Hepatocyte (in vitro differentiated cells): ENCODE results near the gene TMPRSS5. TPM values are rescaled to one million over a fixed set of nuclear protein-coding genes. Genes with fewer than 3 reads are reported as not detected.
A peak's percentile ranks its signal among the peaks of the same experiment; 100 is the strongest.

Experiments used
- DNase-seq: peaks from one replicate; pipeline ENCODE4 v3.0.0-alpha.2; 2016; ENCODE audit warnings: low spot score
- H2AFZ ChIP-seq: fragments of 200-600 bp; sonication (generic); 2 replicates; pipeline ENCODE4 v1.6.0; 2016; ENCODE audit warnings: antibody characterized with exemption, mild to moderate bottlenecking
- H3K27ac ChIP-seq: fragments of 200-600 bp; sonication (generic); 2 replicates; pipeline ENCODE4 v1.5.1; 2016; ENCODE audit warnings: mild to moderate bottlenecking
- H3K27me3 ChIP-seq: fragments of 200-600 bp; sonication (generic); 2 replicates; pipeline ENCODE4 v1.6.1; 2016
- H3K36me3 ChIP-seq: fragments of 200-600 bp; sonication (generic); replicated peaks from 2 replicates; pipeline ENCODE4 v1.5.1; 2016; ENCODE audit warnings: low read depth; ENCODE audit not compliant: insufficient read depth
- H3K4me1 ChIP-seq: fragments of 200-600 bp; sonication (generic); 2 replicates; pipeline ENCODE4 v1.5.1; 2016; ENCODE audit warnings: mild to moderate bottlenecking, moderate library complexity; ENCODE audit not compliant: insufficient read depth
- H3K4me2 ChIP-seq: fragments of 200-600 bp; sonication (generic); 2 replicates; pipeline ENCODE4 v1.6.0; 2016
- H3K4me3 ChIP-seq: fragments of 200-600 bp; sonication (generic); 2 replicates; pipeline ENCODE4 v1.5.1; 2016; ENCODE audit warnings: mild to moderate bottlenecking
- H3K79me2 ChIP-seq: fragments of 200-600 bp; sonication (generic); 2 replicates; pipeline ENCODE4 v1.6.0; 2017; ENCODE audit warnings: mild to moderate bottlenecking
- H3K9me2 ChIP-seq: fragments of 200-600 bp; sonication (generic); replicated peaks from 2 replicates; pipeline ENCODE4 v1.6.0; 2017; ENCODE audit warnings: mild to moderate bottlenecking; ENCODE audit not compliant: insufficient read depth
- H3K9me3 ChIP-seq: fragments of 200-600 bp; sonication (generic); 2 replicates; pipeline ENCODE4 v1.5.1; 2016; ENCODE audit warnings: low read depth, mild to moderate bottlenecking
- H4K20me1 ChIP-seq: fragments of 200-600 bp; sonication (generic); 2 replicates; pipeline ENCODE4 v1.6.0; 2016; ENCODE audit warnings: mild to moderate bottlenecking; ENCODE audit not compliant: insufficient read depth, poor library complexity, severe bottlenecking
- EZH2 ChIP-seq: fragments of 200-600 bp; sonication (generic); IDR thresholded peaks from 2 replicates; pipeline ENCODE4 v1.6.1; 2016; ENCODE audit warnings: antibody characterized with exemption, mild to moderate bottlenecking, borderline replicate concordance
- EZH2phosphoT487 ChIP-seq: fragments of 200-600 bp; sonication (generic); IDR thresholded peaks from one replicate; pipeline ENCODE4 v1.6.1; 2018; ENCODE audit warnings: antibody characterized with exemption, mild to moderate bottlenecking, low read depth, moderate library complexity; ENCODE audit not compliant: unreplicated experiment, severe bottlenecking
- WGBS: methylation state at CpG from one replicate; pipeline ENCODE4 v1.1.6; 2016; ENCODE audit warnings: low lambda C conversion rate; ENCODE audit errors: missing lambda C conversion rate; 5-methylcytosine and 5-hydroxymethylcytosine counted together
- polyA plus RNA-seq: library from polyadenylated mRNA; unstranded; fragments of >200 nt; fragmentation: Nextera tagmentation; extraction: Ambion mirVana; gene quantifications from 2 replicates; pipeline ENCODE4 v1.2.1, GENCODE V29; 2016
- total RNA-seq: library from RNA; depleted of rRNA; stranded (reverse); fragments of >200 nt; gene quantifications from 2 replicates; pipeline ENCODE4 v1.2.3, GENCODE V29; 2014
- TF ChIP-seq, protein P1 (sequence below): fragments of 200-600 bp; sonication (generic); IDR thresholded peaks from 2 replicates; pipeline ENCODE4 v1.5.1; 2016; ENCODE audit warnings: antibody characterized with exemption, mild to moderate bottlenecking; ENCODE audit not compliant: poor library complexity

The TMPRSS5 gene
- total and polyA plus RNA-seq, 2 experiments from 2014 or later, result 0.20 to 0.63 TPM

- Histone ChIP-seq H3K27ac (peak overlapping the region; percentile 75), H2AFZ (no peak overlapping the region)
- DNase-seq, result peak; percentile 45
Observed at GRCh38 chr11:113664981-113665710, 41.0 kb downstream of the TMPRSS5 start.

DNA sequence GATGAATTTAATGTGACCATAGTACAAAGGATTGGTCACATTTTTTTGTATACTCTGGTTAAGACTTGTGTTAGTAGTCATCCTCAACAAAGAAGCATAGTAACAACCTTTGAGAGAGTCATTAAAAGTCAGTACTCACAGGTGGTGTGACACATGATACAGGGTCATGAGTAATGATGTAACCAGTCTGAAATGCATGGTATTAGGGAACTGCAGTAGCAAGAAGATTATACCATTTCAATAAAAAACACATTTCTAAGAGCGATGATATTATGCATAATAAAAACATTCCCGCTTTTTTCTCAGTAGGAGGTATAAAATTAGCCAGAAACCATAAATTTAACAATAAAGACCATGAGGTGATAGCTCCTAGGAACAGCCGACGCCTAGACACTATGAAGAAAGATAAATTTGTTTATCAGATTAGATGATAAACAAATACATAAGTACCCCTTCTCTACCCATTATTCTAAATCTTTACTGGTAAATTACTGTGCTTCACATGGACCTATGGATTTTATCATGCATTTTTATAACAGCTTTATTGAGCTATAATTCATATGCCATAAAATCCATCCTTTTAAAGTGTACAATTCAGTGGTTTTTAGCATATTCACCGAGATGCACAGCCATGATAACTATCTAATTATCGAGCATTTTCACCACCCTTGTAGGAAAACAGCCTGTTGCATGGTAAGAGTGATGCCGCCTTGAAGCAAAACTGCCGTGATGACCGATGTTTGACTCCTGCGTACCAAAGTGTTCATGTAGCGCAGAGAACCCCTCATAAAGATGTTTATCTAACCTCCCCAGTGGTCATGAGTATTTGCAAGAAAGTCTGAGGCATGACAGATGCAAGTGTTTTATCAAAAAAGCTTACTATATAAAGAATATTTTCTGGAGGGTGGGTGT, 41.8 kb downstream of the TMPRSS5 start:
- H3K4me2 ChIP-seq, result peak overlapping the region; percentile 65
- H3K9me3 ChIP-seq, result no peaks in the 10 kb centered on the region
- H3K27me3 ChIP-seq, result no peaks in the 10 kb centered on the region
- no peaks in the 10 kb centered on the region for H3K36me3 ChIP-seq
- no peak overlapping the region for H3K4me3 ChIP-seq
- H3K4me1 ChIP-seq, result peaks cover 21% of the 10 kb centered on the region
- TF ChIP-seq EZH2phosphoT487, result no peak
- TF ChIP-seq, protein P1, sequence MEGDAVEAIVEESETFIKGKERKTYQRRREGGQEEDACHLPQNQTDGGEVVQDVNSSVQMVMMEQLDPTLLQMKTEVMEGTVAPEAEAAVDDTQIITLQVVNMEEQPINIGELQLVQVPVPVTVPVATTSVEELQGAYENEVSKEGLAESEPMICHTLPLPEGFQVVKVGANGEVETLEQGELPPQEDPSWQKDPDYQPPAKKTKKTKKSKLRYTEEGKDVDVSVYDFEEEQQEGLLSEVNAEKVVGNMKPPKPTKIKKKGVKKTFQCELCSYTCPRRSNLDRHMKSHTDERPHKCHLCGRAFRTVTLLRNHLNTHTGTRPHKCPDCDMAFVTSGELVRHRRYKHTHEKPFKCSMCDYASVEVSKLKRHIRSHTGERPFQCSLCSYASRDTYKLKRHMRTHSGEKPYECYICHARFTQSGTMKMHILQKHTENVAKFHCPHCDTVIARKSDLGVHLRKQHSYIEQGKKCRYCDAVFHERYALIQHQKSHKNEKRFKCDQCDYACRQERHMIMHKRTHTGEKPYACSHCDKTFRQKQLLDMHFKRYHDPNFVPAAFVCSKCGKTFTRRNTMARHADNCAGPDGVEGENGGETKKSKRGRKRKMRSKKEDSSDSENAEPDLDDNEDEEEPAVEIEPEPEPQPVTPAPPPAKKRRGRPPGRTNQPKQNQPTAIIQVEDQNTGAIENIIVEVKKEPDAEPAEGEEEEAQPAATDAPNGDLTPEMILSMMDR, result no peak
- no peak for TF ChIP-seq EZH2
- no peaks in the 10 kb centered on the region for H3K79me2 ChIP-seq
- no peak overlapping the region for H2AFZ ChIP-seq
- H3K9me2 ChIP-seq, result no peaks in the 10 kb centered on the region
- no peaks in the 10 kb centered on the region for H4K20me1 ChIP-seq
- WGBS, result 24% methylated on average over 11 of the region's 11 CpGs
- H3K27ac ChIP-seq, result peak overlapping the region; percentile 75
- peak; percentile 49 for DNase-seq

More at GRCh38 chr11:113664981-113665710, 41.0 kb downstream of the TMPRSS5 start:
- peak overlapping the region; percentile 65 for H3K4me2 ChIP-seq
- H3K9me3 ChIP-seq, result no peaks in the 10 kb centered on the region
- H3K79me2 ChIP-seq, result no peaks in the 10 kb centered on the region
- no peaks in the 10 kb centered on the region for H3K36me3 ChIP-seq
- H3K4me1 ChIP-seq, result peaks cover 21% of the 10 kb centered on the region
- H3K4me3 ChIP-seq, result no peak overlapping the region
- no peaks in the 10 kb centered on the region for H3K9me2 ChIP-seq
- no peaks in the 10 kb centered on the region for H3K27me3 ChIP-seq
- H4K20me1 ChIP-seq, result no peaks in the 10 kb centered on the region
- TF ChIP-seq EZH2phosphoT487, result no peak
- no peak for TF ChIP-seq EZH2
- TF ChIP-seq, protein P1, result no peak
- WGBS, result 13% methylated on average over 9 of the region's 9 CpGs

- WGBS, result 91% methylated on average over 2 of the region's 2 CpGs
- H3K4me1 ChIP-seq, result peaks cover 18% of the 10 kb centered on the region
- H3K9me2 ChIP-seq, result no peaks in the 10 kb centered on the region
- H3K79me2 ChIP-seq, result no peaks in the 10 kb centered on the region
- no peak overlapping the region for H2AFZ ChIP-seq
- no peaks in the 10 kb centered on the region for H3K36me3 ChIP-seq
- peak overlapping the region; percentile 75 for H3K27ac ChIP-seq
- no peaks in the 10 kb centered on the region for H3K27me3 ChIP-seq
- no peaks in the 10 kb centered on the region for H4K20me1 ChIP-seq
- no peak overlapping the region for H3K4me3 ChIP-seq
- TF ChIP-seq EZH2 (no peak), EZH2phosphoT487 (no peak)
- TF ChIP-seq, protein P1, result no peak
- H3K4me2 ChIP-seq, result no peak overlapping the region
- DNase-seq, result peak; percentile 34
- no peaks in the 10 kb centered on the region for H3K9me3 ChIP-seq
Observed at GRCh38 chr11:113663567-113663966, 42.5 kb downstream of the TMPRSS5 start.
